Mammary epithelial cell (primary cell): ENCODE measurements around the gene CCDC3.

ENCODE experiments used
- CTCF ChIP-seq, 2 donors: IDR thresholded peaks in 1 of 2; conservative IDR thresholded peaks in 1 of 2; 2 replicates each; pipeline ENCODE4 v1.5.1; 2011 to 2012; ENCODE audit warnings: inconsistent platforms in 2 of 2, low read length in 2 of 2, mild to moderate bottlenecking in 2 of 2, control low read depth in 1 of 2, low read depth in 1 of 2; ENCODE audit not compliant: insufficient read depth in 1 of 2; ENCODE audit errors: extremely low read depth in 1 of 2
- EZH2 ChIP-seq: IDR thresholded peaks from 2 replicates; pipeline ENCODE4 v1.6.1; 2012; ENCODE audit warnings: low read length, inconsistent platforms, borderline replicate concordance

GRCh38 chr10:12890958-12891357 lies 110.6 kb downstream of the CCDC3 start:
- TF ChIP-seq CTCF (conservative IDR thresholded peaks at IDR 0.05 in 1 of 2, IDR thresholded peaks at IDR 0.05 in 1 of 2; ENCODE audit: extremely low read depth in 1 of 2, insufficient read depth in 1 of 2, low read depth in 1 of 2, low read length in 2 of 2) (no peak), EZH2 (no peak)
